RWPE1 (cell line): ENCODE measurements around the gene LIX1L.

Experiments
- CTCF ChIA-PET: fragments of 350-600 bp; sonication (Branson Sonifier 250); formaldehyde crosslinking; extraction: SDS; loops from one replicate; lab custom pipeline; 2021; lab: Yijun Ruan, JAX
- POLR2A ChIA-PET: fragments of 400-600 bp; formaldehyde crosslinking; extraction: SDS; loops from one replicate; lab custom pipeline; 2020; ENCODE audit warnings: antibody characterized with exemption; ENCODE audit not compliant: low non-redundant PET; lab: Yijun Ruan, JAX
- DNase-seq: peaks from one replicate; pipeline ENCODE4 v3.0.0; 2012; ENCODE audit warnings: low spot score
- H3K27ac ChIP-seq: fragments of 450-650 bp; 2 replicates; pipeline ENCODE4 v1.5.1; 2017
- TF ChIP-seq, protein P1 (sequence below): fragments of 450-650 bp; conservative IDR thresholded peaks from 2 replicates; pipeline ENCODE4 v1.5.1; 2017; ENCODE audit warnings: low read depth, mild to moderate bottlenecking

The LIX1L gene

GRCh38 chr1:145895471-145895870, 62.3 kb downstream of the LIX1L start:
- POLR2A ChIA-PET: no interaction called here
- no peak overlapping the region for H3K27ac ChIP-seq
- TF ChIP-seq, protein P1, sequence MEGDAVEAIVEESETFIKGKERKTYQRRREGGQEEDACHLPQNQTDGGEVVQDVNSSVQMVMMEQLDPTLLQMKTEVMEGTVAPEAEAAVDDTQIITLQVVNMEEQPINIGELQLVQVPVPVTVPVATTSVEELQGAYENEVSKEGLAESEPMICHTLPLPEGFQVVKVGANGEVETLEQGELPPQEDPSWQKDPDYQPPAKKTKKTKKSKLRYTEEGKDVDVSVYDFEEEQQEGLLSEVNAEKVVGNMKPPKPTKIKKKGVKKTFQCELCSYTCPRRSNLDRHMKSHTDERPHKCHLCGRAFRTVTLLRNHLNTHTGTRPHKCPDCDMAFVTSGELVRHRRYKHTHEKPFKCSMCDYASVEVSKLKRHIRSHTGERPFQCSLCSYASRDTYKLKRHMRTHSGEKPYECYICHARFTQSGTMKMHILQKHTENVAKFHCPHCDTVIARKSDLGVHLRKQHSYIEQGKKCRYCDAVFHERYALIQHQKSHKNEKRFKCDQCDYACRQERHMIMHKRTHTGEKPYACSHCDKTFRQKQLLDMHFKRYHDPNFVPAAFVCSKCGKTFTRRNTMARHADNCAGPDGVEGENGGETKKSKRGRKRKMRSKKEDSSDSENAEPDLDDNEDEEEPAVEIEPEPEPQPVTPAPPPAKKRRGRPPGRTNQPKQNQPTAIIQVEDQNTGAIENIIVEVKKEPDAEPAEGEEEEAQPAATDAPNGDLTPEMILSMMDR: no peak
- no peak for DNase-seq
- CTCF ChIA-PET: interaction anchor here (0.7 to 1.2 kb wide), 2 partner anchors 13 to 14 kb away, joined by 3 to 5 read pairs; partner anchors contain the start of gene ITGA10

GRCh38 chr1:145893306-145894055, 64.3 kb downstream of the LIX1L start:
- TF ChIP-seq, protein P1: no peak
- ChIA-PET POLR2A (no interaction called here), CTCF (interaction anchor here (1.4 to 2.6 kb wide), 5 partner anchors 16 to 121 kb away, joined by 3 to 19 read pairs (median 10); partner anchors contain the start of genes ITGA10, NUDT17 and PIAS3)
- DNase-seq: no peak
- H3K27ac ChIP-seq: peak overlapping the region; percentile 99

GRCh38 chr1:145892486-145893087, 65.2 kb downstream of the LIX1L start:
- CTCF ChIA-PET: interaction anchor here (0.6 to 2.6 kb wide), 22 partner anchors 9 to 147 kb away, joined by 3 to 27 read pairs (median 6); partner anchors contain the start of genes ITGA10, NUDT17, PIAS3 and RBM8A
- TF ChIP-seq, protein P1: no peak
- POLR2A ChIA-PET: no interaction called here
- H3K27ac ChIP-seq: peak overlapping the region; percentile 99
- DNase-seq: no peak

DNA sequence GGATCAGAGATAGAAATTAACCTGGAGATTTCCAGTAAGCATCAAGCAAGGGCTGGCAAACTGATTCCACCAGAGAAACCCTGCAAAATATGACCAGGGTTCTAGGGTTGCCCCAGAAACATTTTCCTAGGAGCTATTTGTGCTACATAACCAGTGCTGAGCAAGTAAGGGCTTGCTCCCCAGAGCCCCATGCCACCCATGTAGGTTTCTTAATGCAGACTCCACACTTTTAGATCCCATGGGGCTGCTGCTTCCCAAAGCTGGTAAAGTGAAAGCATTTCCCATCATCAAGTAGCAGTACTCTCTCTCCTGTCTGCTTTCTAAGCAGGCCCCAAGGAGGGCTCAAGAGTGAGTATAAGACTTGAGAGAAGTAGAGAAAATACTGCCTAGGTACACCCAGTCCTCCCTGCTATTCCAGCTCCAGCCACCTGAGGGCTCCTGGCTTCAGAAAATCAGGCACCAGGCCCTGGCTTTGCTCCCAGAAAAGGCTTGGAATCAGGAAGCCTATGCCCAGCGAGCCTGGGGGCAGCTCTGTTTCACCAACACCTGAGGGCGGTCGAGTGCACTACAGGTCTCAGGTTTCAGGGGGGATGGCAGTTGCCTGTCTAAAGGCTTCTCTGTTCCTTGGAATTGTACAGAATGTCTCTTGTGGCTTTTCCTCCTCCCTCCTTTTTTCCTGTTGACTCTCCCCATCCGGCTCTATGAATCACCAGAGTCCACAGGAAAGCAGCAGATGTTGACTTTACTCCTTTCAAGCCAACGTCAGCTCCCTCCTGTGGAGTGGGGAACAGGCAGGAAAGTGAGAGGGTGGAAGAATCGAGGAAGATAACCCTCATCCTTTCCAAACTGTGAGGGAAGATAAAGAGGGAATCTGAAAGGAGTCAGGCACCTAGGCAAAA, 66.0 kb downstream of the LIX1L start:
- ChIA-PET CTCF (interaction anchor here (0.6 to 2.6 kb wide), 26 partner anchors 8 to 147 kb away, joined by 3 to 27 read pairs (median 5); partner anchors contain the start of genes ITGA10, NUDT17, PIAS3 and RBM8A), POLR2A (no interaction called here)
- TF ChIP-seq, protein P1: peak; percentile 99
- peak; percentile 98 for DNase-seq
- H3K27ac ChIP-seq: peak overlapping the region; percentile 99

DNA sequence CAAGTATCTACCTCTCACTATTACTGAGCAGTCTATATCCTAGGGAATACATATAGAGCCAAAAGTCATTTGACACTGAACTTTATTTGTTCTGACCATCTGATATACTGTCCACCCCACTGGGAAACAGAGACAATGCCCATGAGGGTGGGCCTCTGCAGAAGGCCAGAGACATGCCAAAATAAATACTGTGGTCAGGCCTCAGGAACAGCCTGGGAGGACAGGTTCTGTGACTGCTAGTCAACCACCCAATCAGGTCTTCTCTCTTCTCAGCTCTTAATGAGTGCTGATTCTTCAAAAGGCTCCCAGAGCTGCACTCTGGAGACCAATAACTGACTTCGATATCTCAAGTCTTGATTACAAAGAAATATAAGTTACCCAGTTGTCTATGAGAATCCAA, 66.7 kb downstream of the LIX1L start:
- ChIA-PET POLR2A (no interaction called here), CTCF (interaction anchor here (0.6 to 2.6 kb wide), 21 partner anchors 8 to 120 kb away, joined by 3 to 27 read pairs (median 6); partner anchors contain the start of genes ITGA10, NUDT17, PIAS3 and RBM8A)
- DNase-seq: no peak
- peak overlapping the region; percentile 99 for H3K27ac ChIP-seq
- TF ChIP-seq, protein P1: no peak

GRCh38 chr1:145889722-145890121, 68.1 kb downstream of the LIX1L start:
- TF ChIP-seq, protein P1: no peak
- ChIA-PET CTCF (interaction anchor here (0.6 kb wide), 2 partner anchors 21 to 28 kb away, joined by 3 to 7 read pairs; no protein-coding TSS in a partner anchor), POLR2A (no interaction called here)
- no peak overlapping the region; the same call in 1 of the 2 replicates for H3K27ac ChIP-seq
- no peak for DNase-seq
